ENCODE data around the gene BEST2. TPM values are rescaled to one million over a fixed set of nuclear protein-coding genes. Genes with fewer than 3 reads are reported as not detected.

Gene BEST2
- total RNA-seq, 1 experiment from 2014 or later: 0.10 TPM

DNA sequence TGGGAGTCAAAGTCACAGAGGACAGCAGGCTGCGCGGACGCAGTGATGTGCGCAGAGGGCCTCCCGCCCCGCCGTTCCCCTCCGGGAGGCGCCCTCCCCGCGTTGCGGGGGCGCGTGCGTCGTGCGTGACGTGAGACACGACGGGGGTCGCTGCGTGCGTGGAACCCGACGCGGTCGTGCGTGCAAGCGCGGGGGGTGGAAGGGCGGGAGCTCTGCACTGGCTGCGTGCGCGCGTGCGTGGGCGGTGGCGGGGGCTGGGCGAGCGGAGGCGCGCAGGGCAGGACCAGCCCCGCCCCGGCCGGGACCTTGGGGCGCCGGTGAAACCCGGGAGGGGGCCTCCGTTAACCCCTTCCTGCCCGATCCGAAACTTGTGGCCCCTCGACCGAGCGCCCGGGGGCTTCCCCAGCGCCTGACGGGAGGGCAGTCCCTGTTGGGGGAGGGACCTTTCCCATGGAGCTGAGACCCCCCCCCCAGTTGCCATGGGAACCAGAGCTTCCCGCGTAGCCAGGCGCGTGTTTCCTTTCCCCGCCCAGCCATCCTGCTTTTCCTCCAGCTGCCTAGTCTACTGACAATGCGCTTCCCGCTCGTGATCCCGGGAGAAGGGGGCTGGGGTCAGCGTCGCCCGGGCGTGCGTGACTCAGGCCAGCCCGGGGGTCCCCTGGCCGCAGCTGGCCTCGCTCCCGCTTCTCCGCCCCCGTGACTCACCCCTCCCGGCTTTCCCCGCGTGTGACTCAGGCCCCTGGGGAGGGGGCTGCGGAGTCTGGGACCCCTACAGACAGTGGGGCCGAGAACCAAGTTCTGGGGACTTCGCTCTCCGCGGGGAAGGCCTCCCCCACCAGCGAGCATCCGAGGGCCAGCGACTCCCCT, 31.1 kb downstream of the BEST2 start (continued):
- TF ChIP-seq RAD21 (IDR thresholded peaks at IDR 0.05; ENCODE audit: low read depth): no peak
- no peak for TF ChIP-seq JUND (IDR thresholded peaks at IDR 0.05)
- TF ChIP-seq, protein P1, sequence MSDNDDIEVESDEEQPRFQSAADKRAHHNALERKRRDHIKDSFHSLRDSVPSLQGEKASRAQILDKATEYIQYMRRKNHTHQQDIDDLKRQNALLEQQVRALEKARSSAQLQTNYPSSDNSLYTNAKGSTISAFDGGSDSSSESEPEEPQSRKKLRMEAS (IDR thresholded peaks at IDR 0.05): no peak
- TF ChIP-seq EZH2phosphoT487 (IDR thresholded peaks at IDR 0.05; ENCODE audit: borderline replicate concordance): no peak

DNA sequence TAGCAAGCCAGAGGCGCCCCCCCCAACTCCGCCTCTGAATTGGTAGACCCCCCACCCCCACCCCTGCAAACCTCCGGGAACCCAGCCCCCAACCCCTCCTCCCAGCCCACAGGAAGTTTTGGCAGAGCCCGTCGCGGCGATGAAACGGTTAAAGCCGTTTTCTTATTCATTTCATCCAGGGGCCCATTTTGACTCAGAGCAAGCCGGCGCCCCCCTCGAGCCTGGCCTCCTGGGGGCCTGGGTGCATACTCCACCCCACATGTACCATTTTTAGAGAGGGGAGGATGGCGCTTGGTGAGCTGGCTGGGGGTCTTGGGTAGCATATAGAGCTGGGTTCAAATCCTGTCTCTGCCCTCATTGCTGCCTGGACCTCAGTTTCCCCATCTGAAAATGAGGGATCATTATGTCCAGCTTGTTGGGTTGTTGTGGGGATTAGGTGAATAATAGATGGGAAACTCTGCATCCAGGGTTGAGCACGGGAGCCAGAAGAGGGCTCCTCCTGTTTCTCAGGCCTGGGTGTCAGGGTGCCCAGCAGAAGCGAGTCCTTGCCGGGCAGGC, 31.8 kb downstream of the BEST2 start:
- peak overlapping the region; percentile 69 for H3K9ac ChIP-seq (ENCODE audit: low read length)
- H3K27me3 ChIP-seq (ENCODE audit: insufficient read depth, low read length): no peaks in the 10 kb centered on the region
- H3K9me3 ChIP-seq (ENCODE audit: control insufficient read depth in 1 of 2, insufficient read depth in 1 of 2, low read depth in 1 of 2, low read length in 2 of 2): no peaks in the 10 kb centered on the region
- no peaks in the 10 kb centered on the region for H3K79me2 ChIP-seq (ENCODE audit: insufficient read depth, low read length)
- no peaks in the 10 kb centered on the region for H4K20me1 ChIP-seq (ENCODE audit: insufficient read depth)
- ChIA-PET CTCF (interaction anchor here (1.0 to 1.3 kb wide), 4 partner anchors 8 to 26 kb away, joined by 3 to 5 read pairs (median 4); partner anchors contain the start of gene JUNB), RAD21 (ENCODE audit: low non-redundant PET in 1 of 2, low total read pairs in 2 of 2, uncharacterized antibody in 2 of 2, unreplicated experiment in 2 of 2) (interaction anchor here in 1 of 2 experiments (1.3 kb wide), 1 partner anchor 8 kb away, joined by 4 read pairs; the partner anchor contains the start of gene JUNB), POLR2A (interaction anchor here (1.2 to 3.2 kb wide), 3 partner anchors 9 to 87 kb away, joined by 3 to 39 read pairs (median 3); partner anchors contain the start of genes FBXW9 and JUNB)
- H3K4me2 ChIP-seq (ENCODE audit: low read length): peak overlapping the region; percentile 98
- peak overlapping the region; percentile 43 to 58 for H3K4me3 ChIP-seq (replicated peaks in 1 of 2; ENCODE audit: low read depth in 1 of 2, low read length in 2 of 2)
- TF ChIP-seq POLR2A (IDR thresholded peaks at IDR 0.05; ENCODE audit: borderline replicate concordance, extremely low read depth, insufficient read depth, insufficient read length) (no peak), ELF1 (IDR thresholded peaks at IDR 0.05; ENCODE audit: borderline replicate concordance, low read depth) (no peak), ZFX (IDR thresholded peaks at IDR 0.05) (no peak), CBX3 (IDR thresholded peaks at IDR 0.05; ENCODE audit: low read depth) (no peak), ZNF274 (IDR thresholded peaks at IDR 0.05; ENCODE audit: low read depth, low read length) (no peak), RAD21 (IDR thresholded peaks at IDR 0.05; ENCODE audit: low read depth) (no peak), SP1 (IDR thresholded peaks at IDR 0.05; ENCODE audit: low read depth) (no peak), CEBPB (IDR thresholded peaks at IDR 0.05; ENCODE audit: low read depth) (no peak), POLR2AphosphoS5 (IDR thresholded peaks at IDR 0.05; ENCODE audit: low read depth, low read length) (no peak)
- TF ChIP-seq, protein P1 (IDR thresholded peaks at IDR 0.05): no peak
- TF ChIP-seq, protein P2, sequence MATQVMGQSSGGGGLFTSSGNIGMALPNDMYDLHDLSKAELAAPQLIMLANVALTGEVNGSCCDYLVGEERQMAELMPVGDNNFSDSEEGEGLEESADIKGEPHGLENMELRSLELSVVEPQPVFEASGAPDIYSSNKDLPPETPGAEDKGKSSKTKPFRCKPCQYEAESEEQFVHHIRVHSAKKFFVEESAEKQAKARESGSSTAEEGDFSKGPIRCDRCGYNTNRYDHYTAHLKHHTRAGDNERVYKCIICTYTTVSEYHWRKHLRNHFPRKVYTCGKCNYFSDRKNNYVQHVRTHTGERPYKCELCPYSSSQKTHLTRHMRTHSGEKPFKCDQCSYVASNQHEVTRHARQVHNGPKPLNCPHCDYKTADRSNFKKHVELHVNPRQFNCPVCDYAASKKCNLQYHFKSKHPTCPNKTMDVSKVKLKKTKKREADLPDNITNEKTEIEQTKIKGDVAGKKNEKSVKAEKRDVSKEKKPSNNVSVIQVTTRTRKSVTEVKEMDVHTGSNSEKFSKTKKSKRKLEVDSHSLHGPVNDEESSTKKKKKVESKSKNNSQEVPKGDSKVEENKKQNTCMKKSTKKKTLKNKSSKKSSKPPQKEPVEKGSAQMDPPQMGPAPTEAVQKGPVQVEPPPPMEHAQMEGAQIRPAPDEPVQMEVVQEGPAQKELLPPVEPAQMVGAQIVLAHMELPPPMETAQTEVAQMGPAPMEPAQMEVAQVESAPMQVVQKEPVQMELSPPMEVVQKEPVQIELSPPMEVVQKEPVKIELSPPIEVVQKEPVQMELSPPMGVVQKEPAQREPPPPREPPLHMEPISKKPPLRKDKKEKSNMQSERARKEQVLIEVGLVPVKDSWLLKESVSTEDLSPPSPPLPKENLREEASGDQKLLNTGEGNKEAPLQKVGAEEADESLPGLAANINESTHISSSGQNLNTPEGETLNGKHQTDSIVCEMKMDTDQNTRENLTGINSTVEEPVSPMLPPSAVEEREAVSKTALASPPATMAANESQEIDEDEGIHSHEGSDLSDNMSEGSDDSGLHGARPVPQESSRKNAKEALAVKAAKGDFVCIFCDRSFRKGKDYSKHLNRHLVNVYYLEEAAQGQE (IDR thresholded peaks at IDR 0.05; ENCODE audit: low read depth): no peak
- TF ChIP-seq, protein P3, sequence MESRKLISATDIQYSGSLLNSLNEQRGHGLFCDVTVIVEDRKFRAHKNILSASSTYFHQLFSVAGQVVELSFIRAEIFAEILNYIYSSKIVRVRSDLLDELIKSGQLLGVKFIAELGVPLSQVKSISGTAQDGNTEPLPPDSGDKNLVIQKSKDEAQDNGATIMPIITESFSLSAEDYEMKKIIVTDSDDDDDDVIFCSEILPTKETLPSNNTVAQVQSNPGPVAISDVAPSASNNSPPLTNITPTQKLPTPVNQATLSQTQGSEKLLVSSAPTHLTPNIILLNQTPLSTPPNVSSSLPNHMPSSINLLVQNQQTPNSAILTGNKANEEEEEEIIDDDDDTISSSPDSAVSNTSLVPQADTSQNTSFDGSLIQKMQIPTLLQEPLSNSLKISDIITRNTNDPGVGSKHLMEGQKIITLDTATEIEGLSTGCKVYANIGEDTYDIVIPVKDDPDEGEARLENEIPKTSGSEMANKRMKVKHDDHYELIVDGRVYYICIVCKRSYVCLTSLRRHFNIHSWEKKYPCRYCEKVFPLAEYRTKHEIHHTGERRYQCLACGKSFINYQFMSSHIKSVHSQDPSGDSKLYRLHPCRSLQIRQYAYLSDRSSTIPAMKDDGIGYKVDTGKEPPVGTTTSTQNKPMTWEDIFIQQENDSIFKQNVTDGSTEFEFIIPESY (IDR thresholded peaks at IDR 0.05; ENCODE audit: extremely low read depth, insufficient replicate concordance, low read length): no peak
- H3K27ac ChIP-seq (ENCODE audit: low read depth, low read length): peak overlapping the region; percentile 89
- H3K9me2 ChIP-seq (ENCODE audit: insufficient read depth): no peaks in the 10 kb centered on the region
- ATAC-seq (no peak), DNase-seq (ENCODE audit: low read depth, low spot score) (no peak)
- no peaks in the 10 kb centered on the region for H3K36me3 ChIP-seq (ENCODE audit: control insufficient read depth in 1 of 2, insufficient read depth in 2 of 2, low read length in 2 of 2)
- intact Hi-C loops (cut with micrococcal nuclease): no loop called here
- BruUV-seq (replicated peaks): no TSS peak
- no peak overlapping the region for H2AFZ ChIP-seq (ENCODE audit: low read depth, low read length, poor library complexity, severe bottlenecking)
- H3K4me1 ChIP-seq (ENCODE audit: control insufficient read depth in 1 of 2, insufficient read depth in 2 of 2, low read length in 2 of 2): peaks cover 77 to 90% of the 10 kb centered on the region in 2 experiments

All from HCT116 (cell line).